Esophagus squamous epithelium (tissue), 4 donors: ENCODE results near the gene ESRRA.

Experiments
- CTCF ChIP-seq, 6 experiments: fragments of 450-650 bp in 4 of 6; fragments of 200-600 bp in 2 of 6; sonication (generic) in 2 of 6; IDR thresholded peaks; one replicate each; pipeline ENCODE4 v1.5.1; 2016 to 2019; ENCODE audit warnings: antibody characterized with exemption in 6 of 6, mild to moderate bottlenecking in 4 of 6, moderate library complexity in 4 of 6
- POLR2A ChIP-seq, 4 donors: fragments of 450-650 bp; IDR thresholded peaks; one replicate each; pipeline ENCODE4 v1.6.1; 2017; ENCODE audit warnings: antibody characterized with exemption in 4 of 4, mild to moderate bottlenecking in 4 of 4, moderate library complexity in 3 of 4

DNA sequence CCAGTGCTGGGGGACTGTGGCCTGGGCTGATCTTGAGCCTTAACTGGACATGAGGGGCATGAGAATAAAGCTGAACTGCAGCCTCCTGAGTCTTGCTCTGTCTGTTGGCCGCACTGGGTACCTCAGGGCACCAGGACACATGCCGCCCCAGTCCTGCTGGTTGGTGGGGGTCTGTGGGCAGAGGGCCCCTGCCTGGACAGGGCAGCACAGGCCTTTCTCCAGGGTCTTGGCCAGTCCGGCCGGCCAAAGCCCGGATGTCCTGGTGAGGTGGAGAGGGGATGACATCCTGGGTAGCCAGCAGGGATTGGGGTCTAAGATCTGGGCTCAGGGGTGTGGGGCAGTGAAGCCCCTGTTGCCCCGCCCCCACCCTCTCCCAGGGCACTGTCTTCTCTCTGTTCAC is 52.1 kb downstream of the ESRRA start:
- TF ChIP-seq CTCF (IDR thresholded peaks at IDR 0.05), result no peak
- no peak for TF ChIP-seq POLR2A (IDR thresholded peaks at IDR 0.05)
